GM12872 (cell line): ENCODE results near the gene OXCT2.

Experiments used
- CTCF ChIP-seq: IDR thresholded peaks from 3 replicates; pipeline ENCODE4 v1.5.1; 2011; ENCODE audit warnings: low read depth, mild to moderate bottlenecking, low read length, moderate library complexity; ENCODE audit not compliant: insufficient read depth

OXCT2 gene

GRCh38 chr1:39808784-39809517 is 37.8 kb upstream of the OXCT2 start:
- TF ChIP-seq CTCF: no peak

- no peak for TF ChIP-seq CTCF
Measured at GRCh38 chr1:39805385-39805784, 34.2 kb upstream of the OXCT2 start.

GRCh38 chr1:39802496-39803260 is 31.5 kb upstream of the OXCT2 start:
- no peak for TF ChIP-seq CTCF

GRCh38 chr1:39800471-39800835 is 29.3 kb upstream of the OXCT2 start:
- no peak for TF ChIP-seq CTCF

- TF ChIP-seq CTCF: peak; percentile 90
Measured at GRCh38 chr1:39799770-39800470, 28.8 kb upstream of the OXCT2 start.

GRCh38 chr1:39798859-39799769 is 28.0 kb upstream of the OXCT2 start:
- peak; percentile 73 for TF ChIP-seq CTCF
